ENCODE results near the gene ABHD10. TPM values are rescaled to one million over a fixed set of nuclear protein-coding genes. Genes with fewer than 3 reads are reported as not detected.

The ABHD10 gene
- total RNA-seq, 1 experiment from 2014 or later, result 91.0 TPM

DNA sequence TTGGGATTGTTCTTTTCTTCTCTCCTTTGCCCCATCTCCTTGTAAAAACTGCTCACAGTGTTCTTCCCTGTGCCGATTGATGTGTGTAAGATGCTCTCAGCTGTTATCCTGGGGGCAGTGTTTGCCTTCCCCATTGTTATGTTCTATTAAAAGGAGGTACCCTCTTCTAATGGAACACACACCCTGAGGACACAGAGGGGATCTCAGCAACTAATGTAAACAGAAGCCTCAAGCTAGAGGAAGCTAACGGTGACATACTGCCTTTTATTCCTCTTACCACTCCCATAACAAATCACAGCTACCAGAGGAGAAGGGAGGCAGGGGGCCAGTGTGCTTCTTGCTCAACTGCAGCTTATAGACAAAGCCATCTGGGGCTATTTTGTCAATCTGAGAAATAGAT lies 22.1 kb downstream of the ABHD10 start:
- DNase-seq (ENCODE audit: low spot score), result no peak

GRCh38 chr3:112001526-112001925 lies 22.7 kb downstream of the ABHD10 start:
- DNase-seq (ENCODE audit: low spot score), result no peak

DNA sequence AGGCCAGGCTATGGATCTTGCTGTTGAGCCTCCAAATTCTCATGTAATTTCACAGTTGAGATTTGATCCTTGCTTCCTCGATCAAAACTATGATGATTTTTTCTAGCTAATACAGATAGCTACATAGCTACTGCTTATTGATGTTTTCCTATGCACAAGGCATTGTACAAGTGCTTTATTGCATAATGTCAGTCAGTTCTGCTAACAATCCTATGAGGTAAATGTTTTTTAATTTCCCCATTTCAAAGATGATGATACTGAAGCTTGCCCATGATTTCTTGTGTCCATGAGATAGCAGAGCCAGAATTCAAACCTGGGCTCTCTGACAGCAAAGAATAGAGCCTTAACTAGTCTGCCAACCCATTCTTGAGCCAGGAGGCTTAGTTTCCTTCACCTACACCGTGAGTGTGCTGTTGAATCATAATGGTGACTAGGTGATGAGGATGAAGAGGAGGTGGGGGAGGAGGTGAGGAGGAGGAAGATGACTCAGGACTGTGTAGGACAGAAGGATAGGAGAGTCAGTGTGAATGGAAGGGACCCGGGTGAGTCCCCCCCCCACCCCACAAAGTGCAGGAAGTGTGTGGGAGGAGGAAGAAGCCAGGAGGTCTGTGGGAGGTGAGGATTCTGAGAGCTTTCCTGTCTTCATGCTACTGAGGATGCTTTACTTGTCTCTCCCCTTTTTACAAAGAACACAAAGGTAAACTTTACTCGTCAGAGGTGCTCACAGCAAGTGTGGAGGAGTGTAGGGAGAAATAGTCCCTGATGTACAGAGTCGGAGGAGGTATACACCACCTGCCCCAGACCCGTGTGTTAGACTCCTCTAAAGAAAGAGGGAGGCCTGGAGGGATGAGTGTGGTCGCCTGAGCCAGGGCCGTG lies 23.5 kb downstream of the ABHD10 start:
- peak; percentile 84 for DNase-seq (ENCODE audit: low spot score)

DNA sequence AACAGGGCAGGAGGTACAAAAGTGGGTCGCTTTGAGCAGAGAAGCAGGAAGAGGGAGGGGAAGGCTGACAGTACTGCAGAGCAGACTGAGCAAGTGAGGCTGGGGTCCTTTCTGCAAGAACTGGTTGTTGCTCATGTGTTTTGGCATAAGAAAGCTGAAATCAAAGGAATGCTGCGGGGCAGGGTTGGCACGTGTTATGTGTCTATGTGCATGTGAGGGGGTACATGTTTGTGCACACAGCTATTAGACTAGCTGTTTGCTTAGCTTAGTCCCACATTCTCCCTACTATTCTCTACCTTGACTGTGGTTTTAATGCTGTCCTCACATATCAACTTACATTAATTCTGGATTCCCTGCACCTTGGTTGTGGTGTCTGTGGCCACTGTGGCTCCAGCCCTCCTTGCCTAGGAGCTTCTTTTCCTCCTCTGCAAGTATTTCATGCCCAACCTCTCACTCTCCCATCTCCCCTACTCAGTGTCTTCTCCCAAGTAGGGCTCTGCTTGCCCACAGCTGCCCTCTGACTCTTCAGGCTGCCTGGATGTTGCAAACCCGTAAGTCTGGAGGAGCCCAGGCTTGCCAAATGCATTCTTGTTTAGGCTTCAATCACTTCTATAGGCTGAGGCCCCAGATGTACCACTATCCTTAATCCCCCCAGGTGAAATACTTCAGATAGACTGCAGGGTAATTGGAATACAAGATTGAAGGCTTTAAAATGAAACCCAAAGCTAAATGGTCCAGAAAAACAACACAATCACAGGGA lies 24.7 kb downstream of the ABHD10 start:
- no peak for DNase-seq (ENCODE audit: low spot score)

DNA sequence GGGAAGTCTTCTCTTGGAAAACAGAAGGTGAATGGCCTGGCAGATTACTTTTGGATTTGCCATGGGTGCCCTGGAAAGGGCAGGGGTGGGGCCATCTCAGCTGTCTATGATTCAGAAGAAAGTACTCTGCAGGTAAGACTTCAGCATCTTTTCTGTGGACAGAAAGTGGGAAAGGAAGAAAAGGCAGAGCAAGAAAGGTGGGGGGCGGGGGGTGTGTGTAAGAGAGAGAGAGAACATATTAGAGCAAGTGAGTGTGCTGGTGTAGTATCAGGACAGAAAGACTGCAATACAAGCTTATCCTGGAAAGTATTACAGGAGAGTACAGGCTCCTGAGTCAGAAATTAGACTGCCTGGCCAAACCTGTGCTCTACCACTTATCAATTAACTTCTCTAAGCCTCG lies 25.4 kb downstream of the ABHD10 start:
- DNase-seq (ENCODE audit: low spot score), result no peak

GRCh38 chr3:112004669-112005068 lies 25.8 kb downstream of the ABHD10 start:
- DNase-seq (ENCODE audit: low spot score), result no peak

DNA sequence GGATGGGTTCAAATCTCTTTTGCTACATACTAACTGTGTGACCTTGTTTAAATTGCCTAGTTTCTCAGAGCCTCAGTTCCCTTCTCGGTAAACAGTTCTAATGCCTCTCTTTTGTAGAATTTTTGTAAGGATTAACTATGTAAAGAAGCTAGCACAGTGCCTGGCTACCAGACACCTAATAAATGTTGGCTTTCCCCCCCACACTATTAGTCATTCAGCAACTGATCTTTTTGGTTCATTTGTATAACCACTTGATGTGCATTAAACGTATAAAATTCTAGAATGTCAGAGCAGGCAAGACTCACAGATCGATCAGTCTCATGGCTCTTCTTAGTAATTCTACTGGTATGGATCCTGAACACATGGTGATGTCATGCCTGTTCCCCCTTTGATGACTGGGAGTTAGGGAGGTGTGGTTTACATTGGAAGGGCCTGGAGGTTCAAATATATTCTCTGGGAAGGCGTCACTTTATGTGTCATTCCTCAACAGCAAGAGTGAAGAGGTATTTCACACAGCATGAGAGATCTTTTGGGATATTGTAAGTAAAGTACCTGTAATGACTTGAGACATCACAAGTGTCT lies 26.4 kb downstream of the ABHD10 start:
- DNase-seq (ENCODE audit: low spot score), result no peak

GRCh38 chr3:112007633-112008032 lies 28.8 kb downstream of the ABHD10 start:
- DNase-seq (ENCODE audit: low spot score), result no peak

- DNase-seq (ENCODE audit: low spot score), result no peak
Measured at GRCh38 chr3:112009670-112010069, 30.8 kb downstream of the ABHD10 start.

GRCh38 chr3:112010636-112011035 lies 31.8 kb downstream of the ABHD10 start:
- DNase-seq (ENCODE audit: low spot score), result no peak

DNA sequence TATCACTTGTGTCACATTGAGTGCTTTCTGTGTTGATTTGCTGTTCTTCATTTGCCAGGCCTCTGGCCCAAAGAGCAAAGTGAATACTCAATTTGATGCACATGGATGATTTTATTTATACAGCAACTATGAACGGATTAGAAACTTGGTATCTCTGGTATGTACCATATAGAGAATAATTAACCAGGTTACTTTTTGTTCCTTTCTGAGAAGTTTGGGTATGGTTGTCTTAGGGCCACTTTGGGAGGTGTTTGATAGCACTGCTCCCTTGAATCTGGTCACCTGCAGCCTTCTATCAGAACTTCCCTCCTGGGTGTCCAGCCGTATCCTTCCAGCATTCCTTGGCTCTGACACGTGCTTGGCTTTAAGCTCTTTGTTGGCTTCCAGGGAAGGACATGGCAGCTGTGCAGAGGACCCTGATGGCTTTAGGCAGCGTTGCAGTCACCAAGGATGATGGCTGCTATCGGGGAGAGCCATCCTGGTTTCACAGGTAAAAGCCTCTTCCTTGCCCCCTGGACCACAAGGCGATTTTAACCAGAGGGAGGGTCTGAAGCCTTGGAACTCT lies 32.6 kb downstream of the ABHD10 start:
- DNase-seq (ENCODE audit: low spot score), result no peak

DNA sequence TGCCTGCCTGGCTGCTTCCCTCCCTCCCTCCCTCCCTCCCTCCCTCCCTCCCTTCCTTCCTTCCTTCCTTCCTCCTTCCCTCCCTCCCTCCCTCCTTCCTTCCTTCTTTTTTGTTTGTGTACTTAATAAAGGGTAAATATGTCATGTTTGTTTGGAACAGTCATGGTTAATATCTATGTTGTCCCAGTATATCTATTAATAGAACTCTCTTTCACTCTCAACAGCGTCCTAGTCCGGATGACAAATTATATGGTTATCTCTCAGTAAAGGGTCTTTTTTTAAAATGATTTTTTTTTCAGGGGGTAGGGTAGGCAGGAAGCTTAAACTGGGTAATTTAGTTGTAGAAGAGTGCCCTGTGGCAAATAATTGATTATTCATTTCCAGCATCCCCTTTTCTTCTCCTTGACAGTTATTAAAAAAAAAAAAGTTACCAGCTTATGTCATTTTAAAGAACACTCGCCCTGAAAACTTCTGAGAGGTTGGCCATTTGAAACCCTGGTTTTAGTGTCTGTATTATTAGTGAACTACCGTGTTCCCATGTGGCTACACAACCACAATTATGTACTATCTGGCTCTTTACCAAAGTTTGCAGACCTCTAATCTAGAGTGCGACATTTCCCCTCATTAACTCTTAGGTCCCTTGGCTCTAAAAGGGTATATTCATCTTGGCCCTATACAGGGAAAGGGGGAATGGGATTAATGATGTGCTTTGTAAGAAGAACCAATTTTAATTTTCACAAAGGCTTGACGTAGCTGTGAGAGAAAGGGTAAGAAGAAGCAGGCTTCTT lies 33.6 kb downstream of the ABHD10 start:
- no peak for DNase-seq (ENCODE audit: low spot score)

- peak; percentile 67 for DNase-seq (ENCODE audit: low spot score)
Measured at GRCh38 chr3:112013058-112013783, 34.4 kb downstream of the ABHD10 start.

- no peak for DNase-seq (ENCODE audit: low spot score)
Measured at GRCh38 chr3:112013784-112014143, 34.9 kb downstream of the ABHD10 start.

DNA sequence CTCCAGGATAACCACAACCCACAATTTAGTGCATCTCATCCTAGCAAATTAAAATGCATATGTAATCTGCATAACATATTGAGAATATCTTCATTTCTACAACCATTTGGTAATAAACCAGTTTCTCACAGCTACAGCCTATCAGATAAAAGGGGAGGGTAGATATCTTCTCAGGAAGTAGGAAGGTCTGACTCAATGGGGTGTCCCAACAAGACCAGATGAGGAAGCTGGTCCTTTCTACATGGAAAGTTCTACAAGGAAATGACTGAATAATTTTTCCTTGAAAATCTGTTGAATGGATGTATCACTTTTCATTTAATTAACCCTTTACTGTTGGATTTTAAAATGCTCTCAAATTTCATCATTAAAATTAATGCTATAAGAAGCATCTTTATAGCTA lies 38.3 kb downstream of the ABHD10 start:
- DNase-seq (ENCODE audit: low spot score), result no peak

DNA sequence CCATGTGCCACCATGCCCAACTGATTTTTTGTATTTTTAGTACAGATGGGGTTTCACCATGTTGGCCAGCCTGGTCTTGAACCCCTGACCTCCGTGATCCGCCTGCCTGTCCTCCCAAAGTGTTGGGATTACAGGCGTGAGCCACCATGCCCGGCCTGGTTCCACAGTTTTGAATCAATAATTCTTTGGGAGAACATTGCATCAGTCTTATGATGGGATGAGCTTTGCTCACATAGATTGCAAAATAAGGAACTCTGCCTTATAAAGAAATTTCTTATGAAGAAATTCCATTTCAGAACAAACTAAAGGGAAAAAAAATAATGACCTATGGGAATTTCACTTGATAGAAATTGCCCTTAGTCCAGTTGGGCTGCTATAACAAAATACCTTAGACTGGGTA lies 39.9 kb downstream of the ABHD10 start:
- no peak for DNase-seq (ENCODE audit: low spot score)

GRCh38 chr3:112019716-112020115 lies 40.9 kb downstream of the ABHD10 start:
- DNase-seq (ENCODE audit: low spot score), result no peak

GRCh38 chr3:112020674-112021085 lies 41.9 kb downstream of the ABHD10 start:
- no peak for DNase-seq (ENCODE audit: low spot score)

- DNase-seq (ENCODE audit: low spot score), result no peak
Measured at GRCh38 chr3:112027142-112027541, 48.3 kb downstream of the ABHD10 start.

DNA sequence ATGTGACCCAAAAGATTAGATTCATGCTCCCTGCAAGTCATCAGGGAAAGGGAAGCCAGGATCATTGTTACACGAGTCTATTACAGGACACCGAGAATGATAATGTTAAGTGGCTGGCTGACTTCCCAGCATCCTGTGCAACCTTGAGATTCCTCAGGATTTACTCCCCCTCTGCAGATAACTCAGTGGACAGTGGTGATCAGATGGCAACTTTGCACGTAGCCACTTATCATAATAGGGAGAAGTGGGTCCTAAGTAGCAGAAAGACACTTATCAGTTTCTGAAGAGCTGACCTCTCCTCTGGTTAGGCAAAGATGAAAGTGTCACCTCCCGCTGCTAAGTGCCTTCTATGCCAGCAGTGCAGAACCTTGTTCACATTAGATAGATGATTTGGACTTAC lies 49.0 kb downstream of the ABHD10 start:
- DNase-seq (ENCODE audit: low spot score), result no peak

DNA sequence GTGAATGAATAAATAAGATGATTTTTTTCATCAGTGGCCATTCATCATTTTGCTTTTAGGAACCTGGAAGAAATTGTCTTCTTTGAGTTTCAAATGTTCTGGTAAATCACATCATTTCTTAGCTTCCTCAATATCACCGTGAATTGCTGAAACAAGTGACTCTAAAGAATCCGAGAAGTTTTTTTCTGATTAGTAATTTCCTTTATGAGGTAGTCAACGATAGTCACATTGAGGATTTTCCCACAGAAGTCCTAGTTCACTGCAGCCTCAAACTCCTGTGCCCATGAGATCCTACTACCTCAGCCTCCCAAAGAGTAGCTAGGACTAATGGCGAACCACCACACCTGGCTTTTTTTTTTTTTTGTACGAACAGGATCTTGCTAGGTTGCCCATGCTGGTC lies 52.1 kb downstream of the ABHD10 start:
- DNase-seq (ENCODE audit: low spot score), result peak; percentile 18

All from A172 (cell line).